GM18870 (cell line): Measurements from ENCODE around the gene BCL2A1.
"Not testable (repeated sequence)": the region's sequence is repeated elsewhere in the genome, so short reads cannot be mapped to it uniquely, and the experiment has no call there.

Source experiments
- ATAC-seq: cut with Tn5 transposase; IDR thresholded peaks from one replicate; pipeline ENCODE4 v1.9.1; 2021; ENCODE audit warnings: moderate library complexity; ENCODE audit not compliant: unreplicated experiment

The BCL2A1 gene

DNA sequence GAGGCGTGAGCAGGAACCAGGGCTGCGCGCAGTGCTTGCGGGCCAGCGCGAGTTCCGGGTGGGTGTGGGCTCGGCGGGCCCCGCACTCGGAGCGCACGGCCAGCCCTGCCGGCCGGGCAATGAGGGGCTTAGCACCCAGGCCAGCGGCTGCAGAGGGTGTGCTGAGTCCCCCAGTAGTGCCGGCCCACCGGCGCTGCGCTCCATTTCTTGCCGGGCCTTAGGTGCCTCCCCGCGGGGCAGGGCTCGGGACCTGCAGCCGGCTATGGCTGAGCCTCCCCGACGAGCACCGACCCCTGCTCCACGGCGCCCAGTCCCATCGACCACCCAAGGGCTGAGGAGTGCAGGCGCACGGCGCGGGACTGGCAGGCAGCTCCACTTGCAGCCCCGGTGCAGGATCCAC is 44.9 kb downstream of the BCL2A1 start:
- ATAC-seq: not testable (repeated sequence)

DNA sequence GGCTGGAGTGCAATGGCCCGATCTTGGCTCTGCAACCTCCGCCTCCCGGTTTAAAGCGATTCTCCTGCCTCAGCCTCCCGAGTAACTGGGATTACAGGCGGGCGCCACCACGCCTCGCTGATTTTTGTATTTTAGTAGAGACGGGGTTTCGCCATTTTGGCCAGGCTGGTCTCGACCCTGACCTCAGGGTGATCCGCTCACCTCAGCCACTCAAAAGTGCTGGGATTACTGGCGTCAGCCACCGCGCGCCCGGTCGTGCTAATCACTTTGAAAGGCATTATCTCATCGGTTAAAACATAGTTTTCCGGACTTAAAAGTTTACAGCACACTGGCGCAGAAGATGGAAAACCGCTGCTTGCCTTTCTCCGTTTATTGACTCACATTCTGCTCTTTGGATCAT is 46.6 kb downstream of the BCL2A1 start:
- no peak for ATAC-seq

DNA sequence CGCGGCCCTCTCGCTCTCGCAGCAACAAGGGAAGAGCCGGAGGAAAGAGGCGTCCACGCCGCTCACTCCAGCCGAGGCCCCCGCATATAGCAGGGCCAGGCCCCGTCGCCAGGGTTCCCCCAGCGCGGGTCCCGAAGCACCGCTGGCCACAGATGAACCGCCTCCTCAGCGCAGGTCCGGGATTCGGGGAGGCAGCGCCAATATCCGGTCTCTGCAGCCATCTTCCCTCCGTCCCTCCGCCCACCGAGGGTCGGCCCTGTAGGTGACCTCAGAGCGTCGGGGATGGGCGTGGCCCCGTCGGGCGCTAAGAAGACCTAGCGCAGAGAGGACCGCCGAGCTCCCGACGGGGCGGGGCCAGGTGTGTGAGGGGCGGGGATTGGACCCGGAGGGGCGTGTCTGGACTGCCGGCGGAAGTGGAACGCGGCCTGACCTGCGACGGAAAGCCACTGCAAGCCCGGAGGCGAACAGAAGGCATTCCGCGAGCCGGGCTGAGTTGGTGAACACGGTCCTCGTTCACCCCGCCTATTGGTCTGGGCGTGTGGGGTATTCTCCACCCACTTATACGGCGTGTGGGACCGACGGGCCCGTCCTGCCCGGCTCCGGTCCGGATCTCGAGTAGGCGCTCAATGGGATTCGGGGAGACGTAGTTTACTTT is 47.4 kb downstream of the BCL2A1 start:
- peak; percentile 90 for ATAC-seq

DNA sequence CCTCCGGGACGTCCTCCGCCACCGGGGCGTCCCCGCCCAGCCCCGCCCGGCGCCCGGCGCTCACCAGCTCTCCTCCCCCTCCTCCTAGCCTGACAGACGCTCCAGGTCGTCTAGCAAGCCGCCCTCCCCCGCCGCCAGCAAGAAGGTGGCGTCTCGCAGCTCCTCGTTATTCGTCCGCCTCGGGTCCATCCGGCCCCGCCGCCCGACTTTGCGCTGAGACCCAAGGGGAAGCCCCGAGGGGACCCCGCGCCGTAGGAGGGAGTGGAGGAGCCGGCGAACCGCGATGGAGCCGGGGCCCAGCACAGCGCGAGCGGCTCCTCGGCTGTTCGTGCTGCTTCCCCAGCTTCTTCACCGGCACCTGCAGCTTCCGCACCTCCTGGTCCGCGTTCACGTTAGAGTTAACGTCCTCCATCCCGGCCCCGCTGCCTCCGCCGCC is 47.9 kb downstream of the BCL2A1 start:
- ATAC-seq: peak; percentile 23

DNA sequence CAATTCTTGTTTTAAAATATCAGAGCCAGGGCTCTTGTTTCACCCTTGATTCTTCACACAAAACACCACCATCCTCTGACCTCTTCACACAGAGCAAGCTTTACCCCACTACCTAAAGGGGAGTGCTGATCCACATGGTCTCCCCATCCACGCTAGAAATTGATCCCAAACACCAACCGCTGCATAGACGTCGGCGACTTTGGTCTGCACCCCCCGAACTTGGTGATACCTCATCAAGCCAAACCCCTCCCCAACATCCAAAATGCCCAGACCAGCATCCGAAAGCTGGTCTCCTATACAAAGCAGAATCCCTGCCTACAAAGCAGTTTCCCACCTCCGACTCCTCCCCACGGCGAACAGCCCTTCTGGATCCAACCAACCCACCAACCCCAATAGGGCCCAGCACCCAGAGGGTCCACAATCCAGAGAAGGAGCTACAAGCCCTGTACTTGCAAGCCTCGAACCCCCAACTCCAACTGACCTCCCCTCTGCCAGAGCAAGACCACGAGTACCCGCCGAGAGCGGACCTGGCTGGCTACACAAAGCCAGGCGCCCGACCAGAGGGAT is 48.4 kb downstream of the BCL2A1 start:
- no peak for ATAC-seq

DNA sequence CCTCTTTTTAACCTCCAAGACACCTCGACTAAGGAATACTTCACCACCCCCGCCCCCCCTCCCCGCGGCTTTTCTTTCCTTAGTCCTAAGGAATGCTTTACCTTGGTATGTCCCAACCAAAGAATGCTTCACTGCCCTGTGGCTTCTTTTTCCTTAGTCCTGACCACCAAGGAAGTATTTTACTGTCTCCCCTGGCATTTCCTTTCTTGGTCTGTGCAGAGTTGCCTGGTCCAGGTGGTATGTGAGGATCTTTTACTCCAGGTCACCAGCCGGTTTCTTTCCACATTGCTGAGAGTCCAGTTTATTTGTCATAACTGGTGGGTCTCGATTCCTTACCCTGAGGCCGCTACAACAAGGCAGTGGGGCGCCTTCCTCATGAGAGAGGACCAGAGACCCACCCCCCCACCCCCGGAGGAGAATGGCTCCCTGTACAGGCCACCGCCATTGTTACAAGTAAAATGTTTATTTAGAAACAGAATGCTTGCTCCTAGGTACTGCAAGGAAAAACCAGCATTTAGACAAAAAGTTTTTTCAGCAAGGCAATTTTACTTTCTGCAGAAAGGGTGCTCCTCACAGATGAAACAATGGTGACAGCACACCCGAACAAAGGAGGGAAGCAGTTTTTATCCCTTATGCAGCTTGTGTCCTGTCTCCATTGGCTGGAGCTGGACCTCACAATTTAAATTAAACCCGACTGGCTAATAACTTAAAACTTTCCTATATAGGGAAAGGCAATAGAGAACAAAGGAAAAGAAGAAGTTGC is 51.1 kb downstream of the BCL2A1 start:
- ATAC-seq: no peak

DNA sequence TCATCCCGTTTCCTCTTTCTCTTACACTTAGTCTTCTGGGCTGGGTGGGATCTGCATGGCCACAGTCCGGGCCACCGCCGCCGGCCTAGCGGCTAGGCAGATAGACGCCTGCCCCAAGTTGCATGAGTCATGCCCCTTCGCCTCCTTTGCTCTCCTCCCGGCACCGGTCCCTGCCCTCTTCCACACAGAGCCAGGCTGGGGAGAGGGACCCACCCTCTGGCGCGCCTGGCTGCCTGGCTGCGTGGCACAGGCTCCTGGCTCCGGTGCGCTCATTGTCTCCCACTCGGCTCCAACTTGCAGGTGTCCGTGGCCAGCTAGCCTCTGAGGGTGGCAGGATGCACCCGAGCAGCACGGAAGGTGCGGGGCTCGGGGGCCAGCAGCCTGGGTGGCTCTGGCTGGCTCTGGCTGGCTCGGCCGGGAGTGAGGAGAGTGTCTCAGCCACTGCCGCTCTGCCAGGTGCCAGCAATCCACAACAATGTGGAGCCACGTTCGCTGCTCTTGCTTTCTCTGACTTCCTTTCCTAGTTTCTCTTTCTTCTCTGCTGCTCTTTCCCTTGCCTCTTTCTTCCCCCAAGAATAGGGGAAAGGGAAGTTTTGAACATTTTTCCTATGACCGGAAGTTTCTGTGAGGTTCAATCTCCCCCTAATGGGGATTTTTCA is 51.8 kb downstream of the BCL2A1 start:
- no peak for ATAC-seq

DNA sequence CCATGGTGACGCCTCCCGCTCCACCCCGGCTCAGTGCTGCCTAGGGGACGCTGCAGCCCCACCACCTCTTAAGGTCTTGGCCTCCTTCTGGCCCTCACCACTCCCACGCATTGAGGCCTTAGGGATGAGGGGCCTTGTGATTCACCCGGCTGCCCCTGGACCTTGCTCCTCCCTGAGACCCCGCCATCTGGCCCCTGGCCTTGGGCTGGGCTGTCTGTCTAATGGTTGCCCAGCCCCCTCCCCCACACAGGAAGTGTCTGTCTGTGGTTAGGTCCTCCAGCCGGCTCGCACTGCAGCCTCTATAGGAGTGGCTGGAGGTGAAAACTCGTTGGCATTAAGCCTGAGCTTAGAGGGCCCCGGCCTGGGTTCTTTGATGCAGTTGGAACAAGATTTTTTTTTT is 52.7 kb downstream of the BCL2A1 start:
- no peak for ATAC-seq

DNA sequence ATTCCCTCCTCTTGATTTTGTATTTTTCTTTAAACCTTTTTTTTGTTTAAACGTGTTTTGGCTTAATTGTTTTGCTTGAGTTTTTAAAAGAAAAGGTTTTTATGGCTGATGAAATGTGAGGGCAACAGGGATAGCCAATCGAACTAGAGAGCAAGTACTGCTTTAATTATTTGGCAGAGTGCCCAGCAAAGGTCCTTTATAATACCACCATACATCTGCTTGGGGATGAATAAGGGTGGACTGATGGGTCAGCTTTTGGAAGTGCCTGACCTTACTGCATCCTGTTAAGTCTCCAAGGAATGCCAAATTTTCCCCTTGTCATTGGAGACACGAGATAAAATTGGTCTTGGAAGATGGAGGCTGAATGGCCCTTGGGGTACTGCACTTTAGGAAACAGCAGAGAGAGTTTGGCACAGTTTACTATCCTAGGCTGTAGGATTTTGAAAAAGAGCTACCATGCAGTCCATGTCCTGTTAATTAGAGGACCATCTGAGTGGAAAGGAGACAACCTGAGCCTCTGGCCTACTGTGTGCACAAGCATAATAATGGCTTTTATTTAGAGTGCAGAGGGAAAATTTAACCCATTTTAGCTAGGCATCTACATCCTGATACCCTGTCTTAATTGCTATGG is 54.4 kb downstream of the BCL2A1 start:
- ATAC-seq: no peak

DNA sequence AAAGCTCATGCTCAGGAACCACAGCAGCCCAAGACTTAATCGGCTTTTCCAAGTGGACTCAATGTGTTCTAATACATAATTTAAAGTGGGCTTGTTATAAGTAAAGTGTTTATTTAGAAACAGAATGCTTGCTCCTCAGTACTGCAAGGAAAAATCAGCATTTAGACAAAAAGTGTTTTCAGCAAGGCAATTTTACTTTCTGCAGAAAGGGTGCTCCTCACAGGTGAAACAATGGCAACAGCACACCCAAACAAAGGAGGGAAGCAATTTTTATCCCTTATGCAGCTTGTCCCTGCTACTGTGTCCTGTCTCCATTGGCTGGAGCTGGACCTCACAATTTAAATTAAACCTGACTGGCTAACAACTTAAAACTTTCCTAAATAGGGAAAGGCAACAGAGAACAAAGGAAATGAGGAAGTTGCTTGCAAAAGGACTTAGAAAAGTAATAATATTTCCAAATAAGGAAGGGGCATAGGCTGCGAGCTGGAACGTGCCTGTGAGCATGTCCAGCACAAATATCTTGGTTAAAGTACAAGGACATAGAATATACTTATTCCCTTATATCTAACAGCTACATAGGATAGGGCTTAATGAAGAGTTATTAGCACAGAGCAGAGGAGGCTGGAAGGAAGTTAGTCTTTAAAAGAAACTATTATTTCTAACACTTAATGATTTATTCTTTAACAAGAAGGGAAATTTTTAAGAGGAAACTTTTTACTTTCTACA is 55.1 kb downstream of the BCL2A1 start:
- not testable (repeated sequence) for ATAC-seq

DNA sequence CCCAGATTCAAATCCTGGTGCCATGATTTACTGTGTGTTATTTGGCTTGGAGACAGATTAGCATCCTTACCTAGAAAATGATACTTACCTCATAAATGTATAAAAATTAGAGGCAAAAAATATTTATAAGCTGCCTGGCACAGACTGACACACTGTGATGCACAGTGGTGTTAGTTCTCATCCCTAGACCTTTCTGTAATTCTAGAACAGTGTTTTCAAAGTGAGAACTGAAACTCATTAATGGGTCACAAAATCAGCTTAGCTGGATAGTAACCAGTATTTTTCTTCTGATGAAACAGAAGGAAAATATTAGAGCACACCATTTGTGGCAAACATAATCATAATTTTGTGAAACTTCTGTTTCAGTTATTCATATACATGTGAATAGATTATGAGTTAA is 56.3 kb downstream of the BCL2A1 start:
- ATAC-seq: no peak
